HCT116 (cell line): ENCODE data around the gene RIPOR3. TPM values are rescaled to one million over a fixed set of nuclear protein-coding genes. Genes with fewer than 3 reads are reported as not detected.

Source experiments
- ATAC-seq: fragments of 200-7000 bp; cut with Tn5 transposase; 2 replicates; pipeline ENCODE4 v1.9.1; 2020; ENCODE audit warnings: mild to moderate bottlenecking, moderate library complexity
- BruUV-seq: library from RNA; stranded (reverse); fragments of 400-500 nt; replicated peaks from 2 replicates; lab custom pipeline; 2021; lab: Mats Ljungman, UMichigan
- CTCF ChIA-PET: fragments of 300-600 bp; sonication (Branson Sonifier 250); formaldehyde crosslinking; loops from one replicate; lab custom pipeline; 2021; ENCODE audit warnings: antibody characterized with exemption; lab: Charles Lee
- POLR2A ChIA-PET: fragments of 300-600, 350-600 bp; sonication (Branson Sonifier 250); formaldehyde crosslinking; loops from one replicate; lab custom pipeline; 2021; ENCODE audit warnings: antibody characterized with exemption; lab: Charles Lee
- RAD21 ChIA-PET, 2 experiments: fragments of 300-600 bp; sonication (Branson Sonifier 250); formaldehyde crosslinking; loops; one replicate each; lab custom pipeline; 2023; ENCODE audit warnings: low total read pairs in 2 of 2; ENCODE audit not compliant: uncharacterized antibody in 2 of 2, unreplicated experiment in 2 of 2, low non-redundant PET in 1 of 2; lab: Charles Lee
- DNase-seq: peaks from one replicate; pipeline ENCODE4 v3.0.0-alpha.2; 2010; ENCODE audit warnings: low read depth, low spot score
- H2AFZ ChIP-seq: fragments of 200-600 bp; shearing (Covaris generic), sonication (generic); 2 replicates; pipeline ENCODE4 v1.6.1; 2017; ENCODE audit warnings: low read depth, mixed run types, mixed read lengths, antibody characterized with exemption, low read length; ENCODE audit not compliant: poor library complexity, severe bottlenecking
- H3K27ac ChIP-seq: 2 replicates; pipeline ENCODE4 v1.5.1; 2012; ENCODE audit warnings: low read depth, low read length
- H3K27me3 ChIP-seq: fragments of 200-600 bp; sonication (generic); 2 replicates; pipeline ENCODE4 v1.6.1; 2016; ENCODE audit warnings: mixed run types, low read length, mixed read lengths; ENCODE audit not compliant: insufficient read depth
- H3K36me3 ChIP-seq, 2 experiments: fragments of 200-500 bp in 1 of 2; fragments of 200-600 bp in 1 of 2; sonication (Bioruptor generic) in 1 of 2; sonication (generic) in 1 of 2; 2 replicates each; pipeline versions ENCODE4 v1.5.1 to v1.6.1; 2014 to 2016; ENCODE audit warnings: low read length in 2 of 2, inconsistent platforms in 1 of 2, mixed read lengths in 1 of 2, mixed run types in 1 of 2; ENCODE audit not compliant: insufficient read depth in 2 of 2, control insufficient read depth in 1 of 2
- H3K4me1 ChIP-seq, 2 experiments: fragments of 200-600 bp in 1 of 2; sonication (generic) in 1 of 2; 2 replicates each; pipeline versions ENCODE4 v1.5.1 to v1.6.1; 2012 to 2017; ENCODE audit warnings: low read length in 2 of 2, inconsistent platforms in 1 of 2, mild to moderate bottlenecking in 1 of 2, mixed read lengths in 1 of 2, mixed run types in 1 of 2, moderate library complexity in 1 of 2; ENCODE audit not compliant: insufficient read depth in 2 of 2, control insufficient read depth in 1 of 2
- H3K4me2 ChIP-seq: fragments of 200-600 bp; sonication (generic); 2 replicates; pipeline ENCODE4 v1.6.1; 2017; ENCODE audit warnings: mixed run types, low read length, mixed read lengths
- H3K4me3 ChIP-seq, 2 experiments: fragments of 200-600 bp in 1 of 2; sonication (generic) in 1 of 2; replicated peaks in 1 of 2; 2 replicates each; pipeline ENCODE4 v1.5.1; 2011 to 2016; ENCODE audit warnings: low read length in 2 of 2, control low read depth in 1 of 2, low read depth in 1 of 2, mild to moderate bottlenecking in 1 of 2, mixed read lengths in 1 of 2, mixed run types in 1 of 2
- H3K79me2 ChIP-seq: fragments of 200-600 bp; sonication (generic); 2 replicates; pipeline ENCODE4 v1.6.1; 2017; ENCODE audit warnings: mild to moderate bottlenecking, mixed run types, low read length, moderate library complexity, mixed read lengths; ENCODE audit not compliant: insufficient read depth
- H3K9ac ChIP-seq: fragments of 200-600 bp; sonication (generic); 2 replicates; pipeline ENCODE4 v1.6.1; 2016; ENCODE audit warnings: low read length, mixed read lengths
- H3K9me2 ChIP-seq: fragments of 200-600 bp; sonication (generic), shearing (Covaris generic); 2 replicates; pipeline ENCODE4 v1.6.1; 2017; ENCODE audit warnings: mixed run types, mild to moderate bottlenecking, moderate library complexity; ENCODE audit not compliant: insufficient read depth
- H3K9me3 ChIP-seq, 2 experiments: fragments of 200-500 bp in 1 of 2; fragments of 200-600 bp in 1 of 2; sonication (Bioruptor generic) in 1 of 2; sonication (generic) in 1 of 2; 2 replicates each; pipeline ENCODE4 v1.6.1; 2014 to 2017; ENCODE audit warnings: low read length in 2 of 2, mixed read lengths in 2 of 2, inconsistent platforms in 1 of 2, low read depth in 1 of 2, mild to moderate bottlenecking in 1 of 2, mixed run types in 1 of 2, moderate library complexity in 1 of 2; ENCODE audit not compliant: control insufficient read depth in 1 of 2, insufficient read depth in 1 of 2
- H4K20me1 ChIP-seq: fragments of 200-600 bp; sonication (generic), shearing (Covaris generic); 2 replicates; pipeline ENCODE4 v1.6.1; 2017; ENCODE audit warnings: mixed run types, mild to moderate bottlenecking, moderate library complexity; ENCODE audit not compliant: insufficient read depth
- CBX3 ChIP-seq: IDR thresholded peaks from 2 replicates; pipeline ENCODE4 v1.6.1; 2012; ENCODE audit warnings: low read depth
- CEBPB ChIP-seq: IDR thresholded peaks from 2 replicates; pipeline ENCODE4 v1.6.1; 2012; ENCODE audit warnings: low read depth
- ELF1 ChIP-seq: IDR thresholded peaks from 2 replicates; pipeline ENCODE4 v1.6.1; 2012; ENCODE audit warnings: low read depth, borderline replicate concordance
- EZH2phosphoT487 ChIP-seq: fragments of 200-600 bp; IDR thresholded peaks from 2 replicates; pipeline ENCODE4 v1.6.1; 2018; ENCODE audit warnings: antibody characterized with exemption, borderline replicate concordance
- FOSL1 ChIP-seq: IDR thresholded peaks from 2 replicates; pipeline ENCODE4 v1.6.1; 2012; ENCODE audit warnings: low read depth
- POLR2A ChIP-seq: IDR thresholded peaks from 2 replicates; pipeline ENCODE4 v1.7.0; 2011; ENCODE audit warnings: borderline replicate concordance; ENCODE audit not compliant: insufficient read depth, insufficient read length; ENCODE audit errors: extremely low read depth
- POLR2AphosphoS5 ChIP-seq: IDR thresholded peaks from 2 replicates; pipeline ENCODE4 v1.6.1; 2011; ENCODE audit warnings: mild to moderate bottlenecking, low read depth, low read length, moderate library complexity
- SIN3A ChIP-seq: IDR thresholded peaks from 2 replicates; pipeline ENCODE4 v1.6.1; 2012; ENCODE audit warnings: low read depth
- YY1 ChIP-seq: IDR thresholded peaks from 2 replicates; pipeline ENCODE4 v1.6.1; 2011; ENCODE audit warnings: low read length, low read depth, moderate library complexity, mild to moderate bottlenecking; ENCODE audit not compliant: insufficient replicate concordance; ENCODE audit errors: extremely low read depth
- intact Hi-C: fragments of 100-400 bp; cut with micrococcal nuclease; formaldehyde crosslinking; loops from 2 replicates; pipeline ENCODE4 v1.10.0; 2022
- total RNA-seq: library from RNA; stranded (reverse); gene quantifications from one replicate; pipeline ENCODE4 v1.2.1, GENCODE V29; 2021; ENCODE audit not compliant: unreplicated experiment
- TF ChIP-seq, protein P1 (sequence below): IDR thresholded peaks from 2 replicates; pipeline ENCODE4 v1.6.1; 2012; ENCODE audit warnings: low read depth
- TF ChIP-seq, protein P2 (sequence below): IDR thresholded peaks from 2 replicates; pipeline ENCODE4 v1.6.1; 2012
- TF ChIP-seq, protein P3 (sequence below): IDR thresholded peaks from 2 replicates; pipeline ENCODE4 v1.6.1; 2011; ENCODE audit warnings: mild to moderate bottlenecking, low read length, moderate library complexity; ENCODE audit not compliant: insufficient replicate concordance; ENCODE audit errors: extremely low read depth

The RIPOR3 gene
- total RNA-seq, 1 experiment from 2014 or later, result 0.22 TPM

DNA sequence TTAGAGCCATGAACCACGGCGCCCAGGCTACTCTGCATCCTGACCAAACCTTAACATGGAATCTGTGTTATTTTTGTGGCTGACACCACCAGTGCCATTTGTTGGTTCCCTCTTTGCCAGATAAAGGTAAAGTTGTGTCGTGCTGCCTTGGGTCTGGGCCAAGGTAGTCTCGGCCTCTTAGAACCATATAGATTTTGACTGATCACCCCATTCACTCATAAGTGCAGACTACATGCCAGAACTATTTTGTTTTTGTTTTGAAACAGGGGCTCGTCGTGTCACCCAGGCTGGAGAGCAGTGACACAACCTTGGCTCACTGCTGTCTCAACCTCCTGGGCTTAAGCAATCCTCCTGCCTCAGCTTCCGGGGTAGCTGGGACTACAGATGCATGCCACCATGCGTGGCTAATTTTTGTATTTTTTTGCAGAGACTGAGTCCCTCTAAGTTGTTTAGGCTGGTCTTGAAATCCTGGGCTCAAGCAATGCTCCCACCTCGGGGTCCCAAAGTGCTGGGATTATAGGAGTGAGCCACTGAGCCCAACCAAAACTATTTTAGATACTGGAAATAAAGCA lies 19.2 kb upstream of the RIPOR3 start:
- CTCF ChIA-PET, result no interaction called here
- no peak overlapping the region for H3K27ac ChIP-seq
- intact Hi-C loops, result no loop called here

DNA sequence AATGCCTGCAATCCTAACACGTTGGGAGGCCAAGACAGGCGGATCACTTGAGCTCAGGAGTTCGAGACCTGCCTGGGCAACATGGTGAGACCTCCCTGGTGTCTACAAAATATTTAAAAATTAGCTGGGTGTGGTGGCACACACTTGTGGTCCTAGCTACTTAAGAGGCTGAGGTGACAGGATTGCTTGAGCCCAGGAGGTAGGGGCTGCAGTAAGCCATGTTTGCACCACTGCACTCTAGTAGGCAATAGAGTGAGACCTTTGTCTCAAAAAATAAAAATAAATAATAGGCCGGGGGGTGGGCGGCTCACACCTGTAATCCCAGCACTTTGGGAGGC lies 18.3 kb upstream of the RIPOR3 start:
- no peak overlapping the region for H2AFZ ChIP-seq
- no TSS peak for BruUV-seq
- DNase-seq, result no peak
- ChIA-PET CTCF (no interaction called here), RAD21 (no interaction called here), POLR2A (no interaction called here)
- intact Hi-C loops, result no loop called here
- no peak overlapping the region for H3K4me3 ChIP-seq
- H3K4me2 ChIP-seq, result no peak overlapping the region
- H3K9me3 ChIP-seq, result no peaks in the 10 kb centered on the region
- H3K9ac ChIP-seq, result no peak overlapping the region
- H4K20me1 ChIP-seq, result no peaks in the 10 kb centered on the region
- H3K27ac ChIP-seq, result no peak overlapping the region
- H3K36me3 ChIP-seq, result no peaks in the 10 kb centered on the region
- H3K4me1 ChIP-seq, result peaks cover 0 to 7% of the 10 kb centered on the region in 2 experiments; a peak in 1 of 4 replicates
- H3K9me2 ChIP-seq, result no peaks in the 10 kb centered on the region
- H3K79me2 ChIP-seq, result no peaks in the 10 kb centered on the region
- no peaks in the 10 kb centered on the region for H3K27me3 ChIP-seq
- no peak for ATAC-seq
- TF ChIP-seq POLR2AphosphoS5, result no peak
- no peak for TF ChIP-seq SIN3A
- TF ChIP-seq, protein P1, sequence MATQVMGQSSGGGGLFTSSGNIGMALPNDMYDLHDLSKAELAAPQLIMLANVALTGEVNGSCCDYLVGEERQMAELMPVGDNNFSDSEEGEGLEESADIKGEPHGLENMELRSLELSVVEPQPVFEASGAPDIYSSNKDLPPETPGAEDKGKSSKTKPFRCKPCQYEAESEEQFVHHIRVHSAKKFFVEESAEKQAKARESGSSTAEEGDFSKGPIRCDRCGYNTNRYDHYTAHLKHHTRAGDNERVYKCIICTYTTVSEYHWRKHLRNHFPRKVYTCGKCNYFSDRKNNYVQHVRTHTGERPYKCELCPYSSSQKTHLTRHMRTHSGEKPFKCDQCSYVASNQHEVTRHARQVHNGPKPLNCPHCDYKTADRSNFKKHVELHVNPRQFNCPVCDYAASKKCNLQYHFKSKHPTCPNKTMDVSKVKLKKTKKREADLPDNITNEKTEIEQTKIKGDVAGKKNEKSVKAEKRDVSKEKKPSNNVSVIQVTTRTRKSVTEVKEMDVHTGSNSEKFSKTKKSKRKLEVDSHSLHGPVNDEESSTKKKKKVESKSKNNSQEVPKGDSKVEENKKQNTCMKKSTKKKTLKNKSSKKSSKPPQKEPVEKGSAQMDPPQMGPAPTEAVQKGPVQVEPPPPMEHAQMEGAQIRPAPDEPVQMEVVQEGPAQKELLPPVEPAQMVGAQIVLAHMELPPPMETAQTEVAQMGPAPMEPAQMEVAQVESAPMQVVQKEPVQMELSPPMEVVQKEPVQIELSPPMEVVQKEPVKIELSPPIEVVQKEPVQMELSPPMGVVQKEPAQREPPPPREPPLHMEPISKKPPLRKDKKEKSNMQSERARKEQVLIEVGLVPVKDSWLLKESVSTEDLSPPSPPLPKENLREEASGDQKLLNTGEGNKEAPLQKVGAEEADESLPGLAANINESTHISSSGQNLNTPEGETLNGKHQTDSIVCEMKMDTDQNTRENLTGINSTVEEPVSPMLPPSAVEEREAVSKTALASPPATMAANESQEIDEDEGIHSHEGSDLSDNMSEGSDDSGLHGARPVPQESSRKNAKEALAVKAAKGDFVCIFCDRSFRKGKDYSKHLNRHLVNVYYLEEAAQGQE, result no peak
- no peak for TF ChIP-seq POLR2A
- TF ChIP-seq, protein P2, sequence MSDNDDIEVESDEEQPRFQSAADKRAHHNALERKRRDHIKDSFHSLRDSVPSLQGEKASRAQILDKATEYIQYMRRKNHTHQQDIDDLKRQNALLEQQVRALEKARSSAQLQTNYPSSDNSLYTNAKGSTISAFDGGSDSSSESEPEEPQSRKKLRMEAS, result no peak
- TF ChIP-seq, protein P3, sequence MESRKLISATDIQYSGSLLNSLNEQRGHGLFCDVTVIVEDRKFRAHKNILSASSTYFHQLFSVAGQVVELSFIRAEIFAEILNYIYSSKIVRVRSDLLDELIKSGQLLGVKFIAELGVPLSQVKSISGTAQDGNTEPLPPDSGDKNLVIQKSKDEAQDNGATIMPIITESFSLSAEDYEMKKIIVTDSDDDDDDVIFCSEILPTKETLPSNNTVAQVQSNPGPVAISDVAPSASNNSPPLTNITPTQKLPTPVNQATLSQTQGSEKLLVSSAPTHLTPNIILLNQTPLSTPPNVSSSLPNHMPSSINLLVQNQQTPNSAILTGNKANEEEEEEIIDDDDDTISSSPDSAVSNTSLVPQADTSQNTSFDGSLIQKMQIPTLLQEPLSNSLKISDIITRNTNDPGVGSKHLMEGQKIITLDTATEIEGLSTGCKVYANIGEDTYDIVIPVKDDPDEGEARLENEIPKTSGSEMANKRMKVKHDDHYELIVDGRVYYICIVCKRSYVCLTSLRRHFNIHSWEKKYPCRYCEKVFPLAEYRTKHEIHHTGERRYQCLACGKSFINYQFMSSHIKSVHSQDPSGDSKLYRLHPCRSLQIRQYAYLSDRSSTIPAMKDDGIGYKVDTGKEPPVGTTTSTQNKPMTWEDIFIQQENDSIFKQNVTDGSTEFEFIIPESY, result no peak
- TF ChIP-seq EZH2phosphoT487, result no peak

More for the DNA sequence above, 19.2 kb upstream of the RIPOR3 start:
- no peak overlapping the region for H2AFZ ChIP-seq
- no peaks in the 10 kb centered on the region for H3K9me3 ChIP-seq
- no peaks in the 10 kb centered on the region for H4K20me1 ChIP-seq
- no peaks in the 10 kb centered on the region for H3K36me3 ChIP-seq
- BruUV-seq, result no TSS peak
- ChIA-PET RAD21 (no interaction called here), POLR2A (interaction anchor here (1.4 kb wide), 1 partner anchor 19 kb away, joined by 4 read pairs; no protein-coding TSS in a partner anchor)
- H3K4me1 ChIP-seq, result peaks cover 3 to 13% of the 10 kb centered on the region in 2 experiments; a peak in 3 of 4 replicates
- no peaks in the 10 kb centered on the region for H3K79me2 ChIP-seq
- no peaks in the 10 kb centered on the region for H3K27me3 ChIP-seq
- H3K9me2 ChIP-seq, result no peaks in the 10 kb centered on the region
- ATAC-seq, result no peak
- TF ChIP-seq FOSL1 (no peak), ELF1 (no peak), CEBPB (peak; percentile 24; the same call in 1 of the 2 replicates), YY1 (no peak), SIN3A (no peak), CBX3 (no peak)
- TF ChIP-seq, protein P3, result no peak
- no peak overlapping the region for H3K4me2 ChIP-seq
- DNase-seq, result no peak
- H3K4me3 ChIP-seq, result no peak overlapping the region
- H3K9ac ChIP-seq, result no peak overlapping the region
